LNCaP clone FGC (cell line): ENCODE measurements around the gene OXNAD1.

Experiments
- DNase-seq: peaks from one replicate; pipeline ENCODE4 v3.0.0-alpha.2; 2011; ENCODE audit warnings: low read depth
- H3K4me3 ChIP-seq: 2 replicates; pipeline ENCODE4 v1.5.1; 2011; ENCODE audit warnings: mild to moderate bottlenecking, low read depth, low read length, control low read depth
- CTCF ChIP-seq: IDR thresholded peaks from 2 replicates; pipeline ENCODE4 v1.5.1; 2012; ENCODE audit warnings: mild to moderate bottlenecking; ENCODE audit not compliant: control insufficient read depth, insufficient read depth; ENCODE audit errors: extremely low read depth

Gene OXNAD1

GRCh38 chr3:16316847-16317560, 52.0 kb downstream of the OXNAD1 start:
- no peak overlapping the region for H3K4me3 ChIP-seq
- DNase-seq = no peak
- TF ChIP-seq CTCF = no peak

GRCh38 chr3:16317561-16317945, 52.5 kb downstream of the OXNAD1 start:
- DNase-seq = no peak
- no peak overlapping the region for H3K4me3 ChIP-seq
- TF ChIP-seq CTCF = no peak

- no peak for DNase-seq
- H3K4me3 ChIP-seq = no peak overlapping the region
- no peak for TF ChIP-seq CTCF
Observed at GRCh38 chr3:16318176-16318575, 53.2 kb downstream of the OXNAD1 start.

GRCh38 chr3:16319307-16319706, 54.3 kb downstream of the OXNAD1 start:
- no peak overlapping the region for H3K4me3 ChIP-seq
- peak; percentile 47 for TF ChIP-seq CTCF
- no peak for DNase-seq

GRCh38 chr3:16319723-16320122, 54.7 kb downstream of the OXNAD1 start:
- no peak for TF ChIP-seq CTCF
- no peak for DNase-seq

GRCh38 chr3:16320711-16321110, 55.7 kb downstream of the OXNAD1 start:
- no peak overlapping the region for H3K4me3 ChIP-seq
- no peak for DNase-seq
- no peak for TF ChIP-seq CTCF

More at GRCh38 chr3:16319723-16320122, 54.7 kb downstream of the OXNAD1 start:
- H3K4me3 ChIP-seq = no peak overlapping the region

- no peak overlapping the region for H3K4me3 ChIP-seq
- no peak for TF ChIP-seq CTCF
- DNase-seq = peak; percentile 33
Observed at GRCh38 chr3:16322189-16322588, 57.2 kb downstream of the OXNAD1 start.
